ENCODE data around the gene PCDHGA1. TPM values are rescaled to one million over a fixed set of nuclear protein-coding genes. Genes with fewer than 3 reads are reported as not detected.

The PCDHGA1 gene
- polyA plus RNA-seq, 1 donor from 2014 or later, result 0.19 TPM

- H3K9ac ChIP-seq (ENCODE audit: low read length), result no peak overlapping the region
- H3K27ac ChIP-seq (ENCODE audit: low read length), result no peak overlapping the region
- H3K4me2 ChIP-seq (ENCODE audit: low read length), result no peak overlapping the region
- peaks cover 29% of the 10 kb centered on the region for H3K36me3 ChIP-seq (ENCODE audit: insufficient read depth, low read length)
- H3K27me3 ChIP-seq (ENCODE audit: insufficient read depth, low read depth, low read length), result no peaks in the 10 kb centered on the region
- no peaks in the 10 kb centered on the region for H3K9me2 ChIP-seq (ENCODE audit: insufficient read depth, low read length)
- TF ChIP-seq SMC3 (conservative IDR thresholded peaks at IDR 0.05; ENCODE audit: poor library complexity) (no peak), MXI1 (conservative IDR thresholded peaks at IDR 0.05; ENCODE audit: poor library complexity, severe bottlenecking) (no peak), POLR2AphosphoS5 (IDR thresholded peaks at IDR 0.05) (no peak), CTCF (IDR thresholded peaks at IDR 0.05; ENCODE audit: poor library complexity, severe bottlenecking) (no peak), EP300 (conservative IDR thresholded peaks at IDR 0.05; ENCODE audit: poor library complexity, severe bottlenecking) (no peak), EZH2 (IDR thresholded peaks at IDR 0.05; ENCODE audit: borderline replicate concordance, insufficient read depth, low read length, poor library complexity, severe bottlenecking) (no peak), REST (IDR thresholded peaks at IDR 0.05; ENCODE audit: borderline replicate concordance) (no peak), TAF1 (IDR thresholded peaks at IDR 0.05; ENCODE audit: low read depth) (no peak)
- H3K4me3 ChIP-seq (ENCODE audit: low read length), result no peak overlapping the region
- H3K9me3 ChIP-seq (ENCODE audit: low read length), result peaks cover 32% of the 10 kb centered on the region
- H3K79me2 ChIP-seq (replicated peaks; ENCODE audit: insufficient read depth, low read length), result peaks cover 8% of the 10 kb centered on the region
- H2AFZ ChIP-seq (ENCODE audit: low read depth, low read length), result no peak overlapping the region
- no peaks in the 10 kb centered on the region for H4K20me1 ChIP-seq (ENCODE audit: insufficient read depth)
- H3F3A ChIP-seq (ENCODE audit: insufficient read depth, low read length, poor library complexity, severe bottlenecking), result no peaks in the 10 kb centered on the region
Measured at GRCh38 chr5:141477815-141478214, 147.5 kb downstream of the PCDHGA1 start.

- no peak overlapping the region for H3K4me3 ChIP-seq (ENCODE audit: low read length)
- no peak overlapping the region for H2AFZ ChIP-seq (ENCODE audit: low read depth, low read length)
- H3K27ac ChIP-seq (ENCODE audit: low read length), result no peak overlapping the region
- H4K20me1 ChIP-seq (ENCODE audit: insufficient read depth), result no peaks in the 10 kb centered on the region
- no peaks in the 10 kb centered on the region for H3K9me2 ChIP-seq (ENCODE audit: insufficient read depth, low read length)
- no peak overlapping the region for H3K9ac ChIP-seq (ENCODE audit: low read length)
- peaks cover 32% of the 10 kb centered on the region for H3K9me3 ChIP-seq (ENCODE audit: low read length)
- peaks cover 29% of the 10 kb centered on the region for H3K36me3 ChIP-seq (ENCODE audit: insufficient read depth, low read length)
- no peak overlapping the region for H3K4me2 ChIP-seq (ENCODE audit: low read length)
- TF ChIP-seq SMC3 (conservative IDR thresholded peaks at IDR 0.05; ENCODE audit: poor library complexity), result no peak
- no peak for TF ChIP-seq TAF1 (IDR thresholded peaks at IDR 0.05; ENCODE audit: low read depth)
- no peak for TF ChIP-seq POLR2AphosphoS5 (IDR thresholded peaks at IDR 0.05)
- TF ChIP-seq MXI1 (conservative IDR thresholded peaks at IDR 0.05; ENCODE audit: poor library complexity, severe bottlenecking), result no peak
- TF ChIP-seq REST (IDR thresholded peaks at IDR 0.05; ENCODE audit: borderline replicate concordance), result no peak
- no peak for TF ChIP-seq EZH2 (IDR thresholded peaks at IDR 0.05; ENCODE audit: borderline replicate concordance, insufficient read depth, low read length, poor library complexity, severe bottlenecking)
- TF ChIP-seq RAD21 (conservative IDR thresholded peaks at IDR 0.05), result no peak
- H3K79me2 ChIP-seq (replicated peaks; ENCODE audit: insufficient read depth, low read length), result peaks cover 8% of the 10 kb centered on the region
- H3K27me3 ChIP-seq (ENCODE audit: insufficient read depth, low read depth, low read length), result no peaks in the 10 kb centered on the region
- H3F3A ChIP-seq (ENCODE audit: insufficient read depth, low read length, poor library complexity, severe bottlenecking), result no peaks in the 10 kb centered on the region
Measured at GRCh38 chr5:141478321-141478945, 148.1 kb downstream of the PCDHGA1 start.
